Adipose tissue (tissue), 3 donors: ENCODE measurements around the gene TMEM184A. TPM values are rescaled to one million over a fixed set of nuclear protein-coding genes. Genes with fewer than 3 reads are reported as not detected.
"Not testable (repeated sequence)": the region's sequence is repeated elsewhere in the genome, so short reads cannot be mapped to it uniquely, and the experiment has no call there.

ENCODE experiments used
- H3K27ac ChIP-seq: one replicate; pipeline ENCODE4 v1.5.1; 2013; ENCODE audit warnings: low read depth, low read length
- WGBS, 3 donors: extraction: QIAGEN DNeasy Blood & Tissue Kit; methylation state at CpG; one replicate each; pipeline ENCODE4 v1.1.7; 2013; 5-methylcytosine and 5-hydroxymethylcytosine counted together
- polyA plus RNA-seq, 3 donors: library from polyadenylated mRNA; stranded (reverse); fragments of 200-250 nt; gene quantifications; one replicate each; pipeline ENCODE4 v1.2.3, GENCODE V29; 2013
- donor health status: healthy with polysubstance abuse.
- donor health status: Bipolar disorder and iron deficiency.
- donor health status: healthy.

The TMEM184A gene
- polyA plus RNA-seq, 3 donors, result 0.34 to 16.8 (median 0.91) TPM

GRCh38 chr7:1519322-1519922 is 36.6 kb downstream of the TMEM184A start:
- 92 to 95% (median 93%) methylated on average over 12 of the region's 12 CpGs for WGBS, 3 donors

GRCh38 chr7:1516586-1517251 is 39.3 kb downstream of the TMEM184A start:
- WGBS, 3 donors, result 51 to 81% (median 79%) methylated on average over 18 of the region's 18 CpGs
- H3K27ac ChIP-seq, result no peak overlapping the region

More at GRCh38 chr7:1519322-1519922, 36.6 kb downstream of the TMEM184A start:
- H3K27ac ChIP-seq, result not testable (repeated sequence)

- WGBS, 3 donors, result 74 to 82% (median 82%) methylated on average over 16 to 17 of the region's 17 CpGs
- not testable (repeated sequence) for H3K27ac ChIP-seq
Observed at GRCh38 chr7:1515509-1515967, 40.5 kb downstream of the TMEM184A start.

- no peak overlapping the region for H3K27ac ChIP-seq
- WGBS, 3 donors, result 63 to 79% (median 63%) methylated on average over 4 of the region's 4 CpGs
Observed at GRCh38 chr7:1514995-1515401, 41.0 kb downstream of the TMEM184A start.

- H3K27ac ChIP-seq, result no peak overlapping the region
- 76 to 85% (median 80%) methylated on average over 12 of the region's 12 CpGs for WGBS, 3 donors
Observed at GRCh38 chr7:1514407-1514806, 41.6 kb downstream of the TMEM184A start.

GRCh38 chr7:1513657-1514095 is 42.3 kb downstream of the TMEM184A start:
- no peak overlapping the region for H3K27ac ChIP-seq
- 12 to 60% (median 17%) methylated on average over 20 of the region's 20 CpGs for WGBS, 3 donors

- 37 to 67% (median 37%) methylated on average over 35 of the region's 35 CpGs for WGBS, 3 donors
- H3K27ac ChIP-seq, result no peak overlapping the region
Observed at GRCh38 chr7:1512781-1513656, 43.0 kb downstream of the TMEM184A start.

- 71 to 86% (median 71%) methylated on average over 28 to 30 of the region's 30 CpGs for WGBS, 3 donors
- H3K27ac ChIP-seq, result no peak overlapping the region
Observed at GRCh38 chr7:1511444-1512422, 44.3 kb downstream of the TMEM184A start.

- WGBS, 3 donors, result 40 to 88% (median 55%) methylated on average over 16 of the region's 16 CpGs
- H3K27ac ChIP-seq, result no peak overlapping the region
Observed at GRCh38 chr7:1510780-1511154, 45.2 kb downstream of the TMEM184A start.

GRCh38 chr7:1509226-1509625 is 46.8 kb downstream of the TMEM184A start:
- H3K27ac ChIP-seq, result no peak overlapping the region
- 83 to 92% (median 83%) methylated on average over 14 of the region's 14 CpGs for WGBS, 3 donors

- WGBS, 3 donors, result 39 to 57% (median 55%) methylated on average over 10 of the region's 10 CpGs
- no peak overlapping the region for H3K27ac ChIP-seq
Observed at GRCh38 chr7:1508277-1508758, 47.7 kb downstream of the TMEM184A start.

GRCh38 chr7:1505731-1506550 is 50.1 kb downstream of the TMEM184A start:
- WGBS, 3 donors, result 50 to 66% (median 51%) methylated on average over 34 to 35 of the region's 35 CpGs
- no peak overlapping the region for H3K27ac ChIP-seq

GRCh38 chr7:1503816-1504775 is 51.9 kb downstream of the TMEM184A start, which contains the start of gene INTS1:
TSS of gene INTS1 (minus strand) at chr7:1504389. CDS start at chr7:1503960, 429 bp downstream.
- H3K27ac ChIP-seq, result no peak within 1 kb of the TSS
- WGBS, 3 donors, result 0 to 1% (median 1%) methylated on average over 107 to 118 of the region's 118 CpGs

GRCh38 chr7:1503390-1503789 is 52.6 kb downstream of the TMEM184A start:
- WGBS, 3 donors, result 23 to 28% (median 25%) methylated on average over 24 of the region's 24 CpGs
- no peak overlapping the region for H3K27ac ChIP-seq

GRCh38 chr7:1502845-1503244 is 53.2 kb downstream of the TMEM184A start:
- WGBS, 3 donors, result 85 to 89% (median 86%) methylated on average over 20 of the region's 20 CpGs
- H3K27ac ChIP-seq, result no peak overlapping the region
